Activated CD8-positive, alpha-beta memory T cell treated with anti-CD3 and anti-CD28 coated beads for 1 hour (primary cell): Measurements from ENCODE around the gene RAET1G.
"Not testable (repeated sequence)": the region's sequence is repeated elsewhere in the genome, so short reads cannot be mapped to it uniquely, and the experiment has no call there.

Source experiments
- DNase-seq, 2 donors: peaks; one replicate each; pipeline ENCODE4 v3.0.0-alpha.2; 2020; ENCODE audit warnings: low read depth in 1 of 2; ENCODE audit errors: extremely low read depth in 1 of 2

RAET1G gene

GRCh38 chr6:149935246-149935645 lies 12.3 kb upstream of the RAET1G start:
- no peak for DNase-seq

- peak; percentile 47 to 52 for DNase-seq
These were observed 11.6 kb upstream of the RAET1G start for GRCh38 chr6:149934249-149935156.

GRCh38 chr6:149933461-149933860 lies 10.5 kb upstream of the RAET1G start:
- no peak for DNase-seq

- DNase-seq = no peak
These were observed 10.1 kb upstream of the RAET1G start for GRCh38 chr6:149933036-149933435.

GRCh38 chr6:149931501-149931900 lies 8.6 kb upstream of the RAET1G start:
- no peak for DNase-seq

- no peak for DNase-seq
These were observed 6.5 kb upstream of the RAET1G start for GRCh38 chr6:149929422-149929821.

- DNase-seq = not testable (repeated sequence)
These were observed 4.1 kb upstream of the RAET1G start for GRCh38 chr6:149927025-149927424.

GRCh38 chr6:149925974-149926777 lies 3.3 kb upstream of the RAET1G start:
- DNase-seq = peak; percentile 30 to 55

GRCh38 chr6:149925253-149925973 lies 2.5 kb upstream of the RAET1G start:
- no peak for DNase-seq

- no peak for DNase-seq
These were observed 2.0 kb upstream of the RAET1G start for GRCh38 chr6:149924933-149925252.

- no peak for DNase-seq
These were observed 1.4 kb upstream of the RAET1G start for GRCh38 chr6:149924206-149924932.

GRCh38 chr6:149923327-149923986 lies 536 bp upstream of the RAET1G start:
- no peak for DNase-seq

GRCh38 chr6:149922091-149922490 lies 830 bp downstream of the RAET1G start:
- DNase-seq = not testable (repeated sequence)

GRCh38 chr6:149921361-149921760 lies 1.6 kb downstream of the RAET1G start:
- no peak for DNase-seq

GRCh38 chr6:149919834-149920225 lies 3.1 kb downstream of the RAET1G start:
- DNase-seq = no peak

GRCh38 chr6:149919126-149919833 lies 3.6 kb downstream of the RAET1G start:
- not testable (repeated sequence) for DNase-seq

GRCh38 chr6:149918151-149918905 lies 4.6 kb downstream of the RAET1G start:
- DNase-seq = no peak

GRCh38 chr6:149917679-149918078 lies 5.2 kb downstream of the RAET1G start:
- DNase-seq = no peak
